ENCODE measurements around the gene ZSCAN12.

Gene ZSCAN12

GRCh38 chr6:28353981-28354676 is 45.4 kb downstream of the ZSCAN12 start:
- Mint-ChIP-seq H3K4me1 (peaks cover 39% of the 10 kb centered on the region), H3K9me3 (no peaks in the 10 kb centered on the region), H3K36me3 (ENCODE audit: low read depth) (peaks cover 2% of the 10 kb centered on the region), H3K27ac (no peak overlapping the region), H3K4me3 (no peak overlapping the region), H3K27me3 (no peaks in the 10 kb centered on the region)
- DNase-seq (no peak), ATAC-seq (no peak)

GRCh38 chr6:28353356-28353755 is 46.2 kb downstream of the ZSCAN12 start:
- DNase-seq (no peak), ATAC-seq (no peak)
- H3K9me3 Mint-ChIP-seq: no peaks in the 10 kb centered on the region
- H3K27me3 Mint-ChIP-seq: no peaks in the 10 kb centered on the region
- H3K4me3 Mint-ChIP-seq: no peak overlapping the region
- H3K4me1 Mint-ChIP-seq: peaks cover 39% of the 10 kb centered on the region
- H3K36me3 Mint-ChIP-seq (ENCODE audit: low read depth): peaks cover 2% of the 10 kb centered on the region
- no peak overlapping the region for H3K27ac Mint-ChIP-seq

GRCh38 chr6:28351493-28351925 is 48.0 kb downstream of the ZSCAN12 start:
- ATAC-seq (no peak), DNase-seq (no peak)
- Mint-ChIP-seq H3K27me3 (peaks cover 7% of the 10 kb centered on the region), H3K36me3 (ENCODE audit: low read depth) (peaks cover 2% of the 10 kb centered on the region), H3K9me3 (no peaks in the 10 kb centered on the region), H3K4me1 (peaks cover 38% of the 10 kb centered on the region), H3K27ac (no peak overlapping the region), H3K4me3 (peak overlapping the region; percentile 14)

DNA sequence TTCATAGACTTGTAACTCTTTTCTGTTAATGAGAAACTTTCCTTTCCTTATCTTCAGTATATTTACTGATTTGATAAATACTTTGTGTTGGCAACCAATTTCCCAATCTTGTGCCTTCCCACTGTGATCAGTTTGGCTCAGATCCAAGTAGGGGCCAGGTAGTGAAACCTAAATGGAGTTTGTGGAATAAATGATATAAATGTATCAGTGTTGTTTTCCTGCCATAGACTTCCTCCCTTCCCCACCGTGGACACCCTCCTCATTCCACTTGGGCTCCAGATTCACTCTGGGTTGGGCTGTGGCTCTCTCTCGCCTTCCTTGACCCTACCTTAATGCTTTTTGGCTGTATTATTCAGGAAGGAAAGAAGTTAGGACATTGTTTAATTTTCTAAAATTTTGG is 48.5 kb downstream of the ZSCAN12 start:
- Mint-ChIP-seq H3K27ac (no peak overlapping the region), H3K9me3 (no peaks in the 10 kb centered on the region), H3K36me3 (ENCODE audit: low read depth) (peaks cover 2% of the 10 kb centered on the region), H3K4me3 (peak overlapping the region; percentile 100), H3K4me1 (peaks cover 36% of the 10 kb centered on the region), H3K27me3 (peaks cover 7% of the 10 kb centered on the region)
- ATAC-seq (no peak), DNase-seq (no peak)

DNA sequence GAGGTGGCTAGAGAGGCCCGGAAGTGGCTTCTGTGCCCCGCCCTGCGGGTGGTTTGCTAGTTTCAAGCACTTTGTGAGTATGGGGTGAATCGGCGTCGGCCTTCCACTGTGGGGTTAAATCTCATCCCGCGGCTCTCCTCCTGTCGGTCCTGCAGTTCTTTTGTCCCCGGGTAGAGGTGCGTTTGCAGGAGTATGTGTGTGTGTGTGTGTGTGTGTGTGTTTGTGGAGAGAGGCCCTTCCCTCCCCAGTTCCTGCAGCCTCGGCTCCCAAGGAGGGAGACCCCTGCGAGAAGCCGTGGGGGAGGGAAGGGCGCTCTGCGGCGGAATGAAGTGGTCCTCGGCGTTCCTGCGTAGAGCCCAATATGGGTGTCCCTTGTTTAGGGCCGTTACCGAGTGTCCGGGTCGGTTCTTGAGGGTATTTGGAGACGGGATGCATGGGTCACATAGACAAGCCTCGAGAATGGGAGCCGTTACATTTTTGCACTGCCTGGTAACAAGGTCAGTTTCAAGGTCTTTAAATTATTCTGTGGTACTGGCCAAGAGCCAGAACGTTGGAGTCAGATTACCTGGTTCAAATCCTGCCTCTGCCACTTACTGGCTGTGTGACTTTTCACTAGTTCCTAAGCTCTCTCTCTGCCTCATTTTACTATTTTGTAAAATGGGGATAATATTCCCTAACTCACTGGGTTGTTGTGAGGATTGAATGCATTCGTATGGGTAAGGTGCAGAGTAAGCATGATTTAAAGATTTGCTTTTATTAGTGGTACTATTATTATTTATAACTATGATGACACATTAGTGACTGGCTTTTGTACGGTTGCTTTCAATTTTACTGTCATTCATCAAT is 49.4 kb downstream of the ZSCAN12 start, which contains the start of gene ZKSCAN3:
ZKSCAN3 (plus strand) TSS at position 56 of the 846 bp plus-strand sequence. CDS start 9,640 bp downstream, outside the sequence.
- Mint-ChIP-seq H3K4me3 (peak within 1 kb of the TSS; percentile 100), H3K27ac (peak within 1 kb of the TSS; percentile 94), H3K4me1 (peaks cover 27% of the 10 kb centered on the region), H3K36me3 (ENCODE audit: low read depth) (peaks cover 2% of the 10 kb centered on the region), H3K27me3 (peaks cover 13% of the 10 kb centered on the region), H3K9me3 (no peaks in the 10 kb centered on the region)
- peak; percentile 99 for ATAC-seq
- peak; percentile 87 for DNase-seq

DNA sequence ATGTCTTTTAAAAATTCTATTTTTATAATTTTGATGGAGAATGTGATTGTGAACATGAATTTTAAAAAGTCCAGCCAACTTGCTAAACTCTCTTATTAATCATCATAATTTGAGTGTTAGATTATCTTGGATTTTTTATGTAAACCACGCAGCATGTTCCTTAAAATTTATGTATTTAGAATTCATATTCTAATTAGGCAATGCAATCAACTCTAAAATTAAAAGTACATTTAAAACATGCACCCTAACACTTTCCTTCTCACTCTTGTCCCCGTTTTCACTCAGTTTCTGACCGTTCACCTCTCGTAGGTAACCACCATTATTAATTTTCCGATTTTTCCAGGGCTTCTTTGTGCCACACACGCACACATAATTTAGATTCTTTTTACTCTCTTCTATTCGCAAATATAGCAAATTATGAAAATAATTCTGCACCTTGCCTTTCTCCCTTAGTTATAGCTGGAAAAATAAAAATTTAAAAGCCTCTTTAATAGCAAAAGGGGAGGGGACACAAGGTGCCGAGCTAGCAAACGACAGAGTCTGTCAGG is 50.1 kb downstream of the ZSCAN12 start:
- Mint-ChIP-seq H3K36me3 (ENCODE audit: low read depth) (peaks cover 2% of the 10 kb centered on the region), H3K4me1 (peaks cover 27% of the 10 kb centered on the region), H3K27me3 (peaks cover 15% of the 10 kb centered on the region), H3K9me3 (no peaks in the 10 kb centered on the region), H3K27ac (peak overlapping the region; percentile 94), H3K4me3 (peak overlapping the region; percentile 100)
- DNase-seq: no peak
- no peak for ATAC-seq

DNA sequence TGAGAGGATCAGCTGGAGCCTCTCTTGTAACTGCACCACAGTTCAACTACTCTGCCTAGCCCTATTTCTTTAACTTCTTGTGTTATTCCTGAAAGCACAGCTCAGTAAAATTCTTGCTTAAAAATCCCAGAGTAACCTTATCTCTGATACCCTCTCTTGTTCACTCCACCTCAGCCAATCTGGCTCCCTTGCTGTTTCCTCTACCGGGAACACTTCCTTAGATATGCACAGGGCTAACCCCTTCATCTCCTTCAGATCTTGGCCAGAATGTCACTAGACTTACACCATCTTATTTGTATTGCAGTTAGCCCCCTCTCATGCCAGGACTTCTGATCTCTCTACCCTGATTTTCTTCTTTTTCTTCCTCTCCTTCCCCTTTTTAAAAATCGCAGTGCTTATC is 52.4 kb downstream of the ZSCAN12 start:
- peaks cover 17% of the 10 kb centered on the region for H3K27me3 Mint-ChIP-seq
- H3K27ac Mint-ChIP-seq: peak overlapping the region; percentile 25
- H3K4me3 Mint-ChIP-seq: no peak overlapping the region
- peaks cover 2% of the 10 kb centered on the region for H3K36me3 Mint-ChIP-seq (ENCODE audit: low read depth)
- H3K4me1 Mint-ChIP-seq: peaks cover 25% of the 10 kb centered on the region
- H3K9me3 Mint-ChIP-seq: no peaks in the 10 kb centered on the region
- DNase-seq: no peak
- no peak for ATAC-seq

- DNase-seq (no peak), ATAC-seq (no peak)
- Mint-ChIP-seq H3K36me3 (ENCODE audit: low read depth) (peaks cover 7% of the 10 kb centered on the region), H3K9me3 (peaks cover 12% of the 10 kb centered on the region), H3K4me3 (no peak overlapping the region), H3K4me1 (peaks cover 9% of the 10 kb centered on the region), H3K27ac (no peak overlapping the region), H3K27me3 (peaks cover 17% of the 10 kb centered on the region)
Measured at GRCh38 chr6:28345201-28345600, 54.3 kb downstream of the ZSCAN12 start.

DNA sequence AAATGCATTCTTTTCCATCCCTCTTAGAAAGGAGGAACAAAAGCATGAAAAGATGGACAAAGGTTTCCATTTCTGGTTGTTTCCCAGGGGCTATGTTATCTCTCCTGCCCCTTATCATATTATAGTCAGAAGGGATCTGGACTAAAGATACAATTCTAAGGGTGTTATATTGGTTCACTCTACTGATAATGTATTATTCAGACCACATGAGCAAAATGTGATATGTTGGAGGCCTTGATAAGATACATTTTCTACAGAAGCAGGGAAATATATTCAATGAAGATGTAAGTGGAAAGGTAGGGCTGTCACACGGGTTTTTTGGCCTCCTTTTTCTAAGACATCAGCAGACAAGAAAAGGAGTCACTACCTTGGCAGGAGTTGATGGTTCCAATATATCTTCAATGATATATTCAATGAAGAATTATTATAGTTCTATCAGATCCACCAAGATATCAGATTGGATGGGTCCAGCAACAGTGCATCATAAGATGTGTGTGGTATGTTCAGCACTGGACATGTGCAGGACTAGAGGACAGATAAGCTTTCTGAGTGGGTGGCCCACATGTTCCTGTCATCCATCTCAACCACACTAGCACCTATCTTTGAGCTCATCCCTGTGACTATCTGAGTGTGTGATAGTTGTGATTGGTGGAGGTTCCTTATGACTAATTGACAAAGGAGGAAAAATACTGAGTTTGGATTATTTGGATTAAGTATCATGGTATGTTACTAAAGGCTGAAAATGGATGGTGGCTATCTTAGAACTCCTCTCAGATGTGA is 55.5 kb downstream of the ZSCAN12 start:
- no peak for DNase-seq
- H3K36me3 Mint-ChIP-seq (ENCODE audit: low read depth): peaks cover 9% of the 10 kb centered on the region
- H3K4me1 Mint-ChIP-seq: peaks cover 3% of the 10 kb centered on the region
- ATAC-seq: no peak
- H3K27ac Mint-ChIP-seq: no peak overlapping the region
- peaks cover 17% of the 10 kb centered on the region for H3K27me3 Mint-ChIP-seq
- H3K4me3 Mint-ChIP-seq: no peak overlapping the region
- peaks cover 18% of the 10 kb centered on the region for H3K9me3 Mint-ChIP-seq

DNA sequence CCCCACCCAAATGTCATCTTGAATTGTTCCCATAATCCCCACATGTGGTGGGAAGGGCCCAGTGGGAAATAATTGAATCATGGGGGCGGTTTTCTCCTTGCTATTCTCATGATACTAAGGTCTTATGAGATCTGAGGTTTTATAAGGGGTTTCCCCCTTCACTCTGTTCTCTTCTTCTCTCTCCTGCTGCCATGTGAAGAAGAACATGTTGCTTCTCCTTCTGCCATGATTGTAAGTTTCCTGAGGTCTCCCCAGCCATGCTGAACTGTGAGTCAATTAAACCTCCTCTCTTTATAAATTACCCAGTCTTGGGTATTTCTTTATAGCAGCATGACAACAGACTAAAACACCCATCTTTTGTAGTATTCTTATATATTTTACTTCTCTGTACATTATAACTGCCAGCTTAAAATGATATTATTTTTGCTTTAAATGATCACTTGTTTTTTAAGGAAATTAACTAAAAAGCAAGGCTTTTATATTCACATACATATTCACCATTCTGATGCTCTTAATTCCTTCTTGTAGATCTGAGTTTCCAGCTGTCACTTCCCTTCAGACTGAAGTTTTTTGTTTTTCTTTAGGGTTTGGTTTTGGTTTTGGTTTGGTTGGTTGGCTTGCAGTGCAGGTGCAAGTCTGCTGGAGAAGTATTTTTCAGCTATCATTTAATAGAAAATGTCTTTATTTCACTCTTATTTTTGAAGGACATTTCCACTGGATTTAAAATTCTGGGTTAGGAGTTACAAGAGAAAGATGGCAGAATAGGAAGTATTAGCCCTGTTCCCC is 59.0 kb downstream of the ZSCAN12 start:
- peaks cover 3% of the 10 kb centered on the region for H3K4me1 Mint-ChIP-seq
- H3K4me3 Mint-ChIP-seq: no peak overlapping the region
- no peak for ATAC-seq
- peaks cover 9% of the 10 kb centered on the region for H3K36me3 Mint-ChIP-seq (ENCODE audit: low read depth)
- DNase-seq: no peak
- peaks cover 4% of the 10 kb centered on the region for H3K27me3 Mint-ChIP-seq
- peak overlapping the region; percentile 48 for H3K27ac Mint-ChIP-seq
- peaks cover 18% of the 10 kb centered on the region for H3K9me3 Mint-ChIP-seq

- no peak for ATAC-seq
- DNase-seq: no peak
- H3K27me3 Mint-ChIP-seq: no peaks in the 10 kb centered on the region
- no peak overlapping the region for H3K4me3 Mint-ChIP-seq
- peaks cover 9% of the 10 kb centered on the region for H3K36me3 Mint-ChIP-seq (ENCODE audit: low read depth)
- peaks cover 3% of the 10 kb centered on the region for H3K4me1 Mint-ChIP-seq
- peaks cover 23% of the 10 kb centered on the region for H3K9me3 Mint-ChIP-seq
- no peak overlapping the region for H3K27ac Mint-ChIP-seq
Measured at GRCh38 chr6:28337121-28337520, 62.4 kb downstream of the ZSCAN12 start.

DNA sequence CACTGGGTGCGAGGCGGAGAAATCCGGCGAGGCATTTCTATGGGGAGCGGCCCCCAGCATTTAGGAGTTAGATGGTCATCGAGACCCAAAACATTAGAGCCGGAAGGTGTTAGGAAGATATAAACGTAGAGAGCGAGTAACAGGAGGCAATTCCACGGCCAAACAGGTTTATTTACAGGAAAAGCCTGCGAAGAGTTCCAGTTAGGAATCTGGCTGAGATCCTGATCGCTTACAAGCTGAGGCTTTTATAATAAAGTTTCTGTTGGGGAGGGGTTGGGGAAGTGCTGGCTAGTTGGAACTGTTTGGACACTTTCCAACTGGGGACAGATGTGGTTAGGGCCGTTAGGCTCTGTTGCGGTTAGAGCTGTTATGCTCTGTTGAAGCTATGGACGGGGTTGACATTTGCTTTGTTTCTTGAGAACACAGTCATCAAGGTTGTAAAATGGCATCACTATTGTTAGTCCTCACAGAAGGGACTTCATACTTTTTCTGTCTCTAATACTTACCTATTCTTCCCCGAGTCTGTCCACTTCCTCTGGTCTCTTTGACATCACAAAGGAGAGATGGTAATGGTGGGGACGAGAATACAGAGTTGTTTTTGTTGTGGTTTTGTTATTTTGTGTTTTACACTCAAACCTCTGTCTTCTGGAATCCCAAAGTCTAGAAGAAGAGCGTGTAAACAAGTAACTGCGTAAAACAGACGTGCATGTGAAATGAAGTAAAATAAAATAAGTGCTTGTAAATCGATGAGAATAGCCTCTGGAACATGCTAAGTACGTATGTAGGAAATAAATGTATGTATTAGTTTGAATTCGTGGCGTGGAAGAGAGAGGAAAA is 63.0 kb downstream of the ZSCAN12 start:
- ATAC-seq (peak; percentile 61), DNase-seq (peak; percentile 42)
- Mint-ChIP-seq H3K27ac (no peak overlapping the region), H3K36me3 (ENCODE audit: low read depth) (peaks cover 9% of the 10 kb centered on the region), H3K9me3 (peaks cover 20% of the 10 kb centered on the region), H3K4me1 (peaks cover 3% of the 10 kb centered on the region), H3K27me3 (no peaks in the 10 kb centered on the region), H3K4me3 (no peak overlapping the region)
